Measurements from ENCODE around the gene TMEM255B.

The TMEM255B gene

DNA sequence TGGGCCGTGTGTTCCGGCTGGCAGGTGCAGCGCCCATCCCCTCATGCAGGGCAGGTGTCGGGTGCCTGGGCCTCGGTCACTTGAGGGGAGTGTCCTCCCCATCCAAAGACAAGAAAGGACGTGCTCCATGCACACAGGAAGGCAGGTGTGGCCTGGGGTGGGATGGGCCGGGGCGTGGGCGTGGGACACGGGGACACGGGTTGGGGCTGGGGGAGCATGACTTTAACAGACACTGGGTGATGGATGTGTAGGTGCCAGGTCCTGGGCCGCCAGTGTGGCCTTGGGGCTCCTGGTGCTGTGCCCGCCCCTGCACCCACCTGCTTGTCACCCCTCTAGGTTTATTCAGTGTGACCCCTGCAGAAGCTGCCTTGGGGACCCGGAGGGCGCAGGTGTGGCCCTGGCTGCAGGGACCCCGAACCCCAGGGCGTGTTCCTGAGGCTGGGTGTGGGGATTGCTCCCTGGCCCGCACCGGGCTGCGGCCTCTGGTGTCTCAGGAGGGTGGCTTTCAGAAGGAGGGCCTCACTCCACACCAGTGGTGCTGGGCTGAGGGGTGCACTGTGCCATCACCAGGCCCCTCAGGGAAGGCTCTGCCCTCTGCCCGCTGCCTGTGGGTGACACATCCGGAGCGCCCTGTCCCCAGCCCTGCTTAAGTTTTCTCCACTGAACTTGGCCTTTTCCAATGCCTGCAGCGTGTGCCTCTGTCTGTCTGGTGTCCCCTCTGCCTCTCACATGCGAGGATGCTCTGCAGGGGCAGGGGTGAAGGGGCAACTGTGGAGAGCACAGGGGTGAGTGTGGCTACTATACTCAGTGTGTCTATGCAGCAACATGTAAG is 5.2 kb downstream of the TMEM255B start:
- no peak for TF ChIP-seq MYC (IDR thresholded peaks at IDR 0.05; ENCODE audit: low read depth, low read length)
- TF ChIP-seq POLR2A (IDR thresholded peaks at IDR 0.05; ENCODE audit: extremely low read depth, insufficient read length), result no peak
- TF ChIP-seq, protein P1, sequence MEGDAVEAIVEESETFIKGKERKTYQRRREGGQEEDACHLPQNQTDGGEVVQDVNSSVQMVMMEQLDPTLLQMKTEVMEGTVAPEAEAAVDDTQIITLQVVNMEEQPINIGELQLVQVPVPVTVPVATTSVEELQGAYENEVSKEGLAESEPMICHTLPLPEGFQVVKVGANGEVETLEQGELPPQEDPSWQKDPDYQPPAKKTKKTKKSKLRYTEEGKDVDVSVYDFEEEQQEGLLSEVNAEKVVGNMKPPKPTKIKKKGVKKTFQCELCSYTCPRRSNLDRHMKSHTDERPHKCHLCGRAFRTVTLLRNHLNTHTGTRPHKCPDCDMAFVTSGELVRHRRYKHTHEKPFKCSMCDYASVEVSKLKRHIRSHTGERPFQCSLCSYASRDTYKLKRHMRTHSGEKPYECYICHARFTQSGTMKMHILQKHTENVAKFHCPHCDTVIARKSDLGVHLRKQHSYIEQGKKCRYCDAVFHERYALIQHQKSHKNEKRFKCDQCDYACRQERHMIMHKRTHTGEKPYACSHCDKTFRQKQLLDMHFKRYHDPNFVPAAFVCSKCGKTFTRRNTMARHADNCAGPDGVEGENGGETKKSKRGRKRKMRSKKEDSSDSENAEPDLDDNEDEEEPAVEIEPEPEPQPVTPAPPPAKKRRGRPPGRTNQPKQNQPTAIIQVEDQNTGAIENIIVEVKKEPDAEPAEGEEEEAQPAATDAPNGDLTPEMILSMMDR (IDR thresholded peaks at IDR 0.05; ENCODE audit: low read depth, low read length), result no peak
- TF ChIP-seq, protein P2, sequence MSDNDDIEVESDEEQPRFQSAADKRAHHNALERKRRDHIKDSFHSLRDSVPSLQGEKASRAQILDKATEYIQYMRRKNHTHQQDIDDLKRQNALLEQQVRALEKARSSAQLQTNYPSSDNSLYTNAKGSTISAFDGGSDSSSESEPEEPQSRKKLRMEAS (IDR thresholded peaks at IDR 0.05; ENCODE audit: low read depth, low read length), result no peak
- DNase-seq (ENCODE audit: low read depth), result no peak
- H3K4me3 ChIP-seq (ENCODE audit: low read depth, low read length), result no peak overlapping the region

DNA sequence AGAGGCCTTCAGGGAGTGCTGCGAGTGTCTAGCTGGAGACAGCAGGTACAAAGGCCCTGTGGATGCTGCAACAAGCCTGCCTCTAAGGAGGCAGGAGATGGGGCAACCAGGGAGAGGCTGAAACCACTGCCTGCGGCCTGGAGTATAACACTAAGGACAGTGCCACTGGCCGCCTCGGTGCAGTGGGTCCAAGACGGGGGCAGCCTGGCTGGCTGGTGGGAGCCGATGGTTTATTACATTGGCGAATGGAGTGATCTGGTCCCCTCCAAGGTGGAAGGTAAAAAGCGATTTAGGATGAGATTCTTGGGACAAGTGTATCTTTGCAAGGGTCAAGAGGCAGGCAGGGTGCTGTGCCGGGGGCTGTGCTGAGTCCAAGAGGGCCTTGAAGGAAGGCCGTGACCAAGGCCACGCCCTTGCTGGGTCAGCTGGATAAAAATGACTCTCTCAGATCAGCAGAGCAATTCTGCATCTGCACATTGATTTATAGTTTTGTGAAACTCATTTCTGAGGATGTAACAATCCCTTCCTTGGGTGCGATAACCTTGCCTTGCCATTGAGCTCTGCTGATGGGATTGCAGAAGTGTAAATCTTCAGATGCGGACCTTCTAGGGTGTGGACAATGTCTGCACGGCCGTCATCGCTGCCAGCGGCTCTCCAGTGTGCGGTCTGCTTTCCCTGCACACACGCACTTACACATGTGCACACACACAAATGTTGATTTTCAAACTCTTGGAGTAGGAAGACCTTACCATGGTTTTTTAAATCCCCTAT is 6.0 kb downstream of the TMEM255B start:
- DNase-seq (ENCODE audit: low read depth), result no peak
- TF ChIP-seq POLR2A (IDR thresholded peaks at IDR 0.05; ENCODE audit: extremely low read depth, insufficient read length) (no peak), MYC (IDR thresholded peaks at IDR 0.05; ENCODE audit: low read depth, low read length) (no peak)
- TF ChIP-seq, protein P1 (IDR thresholded peaks at IDR 0.05; ENCODE audit: low read depth, low read length), result no peak
- TF ChIP-seq, protein P2 (IDR thresholded peaks at IDR 0.05; ENCODE audit: low read depth, low read length), result no peak
- H3K4me3 ChIP-seq (ENCODE audit: low read depth, low read length), result no peak overlapping the region

DNA sequence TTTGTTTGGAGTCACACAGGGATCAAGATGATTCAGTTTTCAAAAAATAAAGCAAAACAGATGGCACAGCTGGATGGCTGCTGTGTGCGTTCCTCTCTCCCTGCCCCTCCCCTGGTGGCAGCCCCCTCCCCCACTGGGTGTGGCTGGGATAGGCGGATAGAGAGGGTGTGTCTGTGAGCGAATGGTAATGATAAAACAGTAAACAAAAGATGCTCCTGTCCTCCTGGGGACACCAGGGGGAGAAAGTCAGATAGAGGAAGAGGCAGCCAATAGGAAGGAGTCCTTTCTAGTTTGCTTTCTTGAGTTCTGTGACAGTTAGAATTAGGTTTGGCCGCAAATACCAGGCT is 6.5 kb downstream of the TMEM255B start:
- TF ChIP-seq MYC (IDR thresholded peaks at IDR 0.05; ENCODE audit: low read depth, low read length) (no peak), POLR2A (IDR thresholded peaks at IDR 0.05; ENCODE audit: extremely low read depth, insufficient read length) (no peak)
- TF ChIP-seq, protein P2 (IDR thresholded peaks at IDR 0.05; ENCODE audit: low read depth, low read length), result no peak
- TF ChIP-seq, protein P1 (IDR thresholded peaks at IDR 0.05; ENCODE audit: low read depth, low read length), result no peak
- H3K4me3 ChIP-seq (ENCODE audit: low read depth, low read length), result no peak overlapping the region
- no peak for DNase-seq (ENCODE audit: low read depth)

DNA sequence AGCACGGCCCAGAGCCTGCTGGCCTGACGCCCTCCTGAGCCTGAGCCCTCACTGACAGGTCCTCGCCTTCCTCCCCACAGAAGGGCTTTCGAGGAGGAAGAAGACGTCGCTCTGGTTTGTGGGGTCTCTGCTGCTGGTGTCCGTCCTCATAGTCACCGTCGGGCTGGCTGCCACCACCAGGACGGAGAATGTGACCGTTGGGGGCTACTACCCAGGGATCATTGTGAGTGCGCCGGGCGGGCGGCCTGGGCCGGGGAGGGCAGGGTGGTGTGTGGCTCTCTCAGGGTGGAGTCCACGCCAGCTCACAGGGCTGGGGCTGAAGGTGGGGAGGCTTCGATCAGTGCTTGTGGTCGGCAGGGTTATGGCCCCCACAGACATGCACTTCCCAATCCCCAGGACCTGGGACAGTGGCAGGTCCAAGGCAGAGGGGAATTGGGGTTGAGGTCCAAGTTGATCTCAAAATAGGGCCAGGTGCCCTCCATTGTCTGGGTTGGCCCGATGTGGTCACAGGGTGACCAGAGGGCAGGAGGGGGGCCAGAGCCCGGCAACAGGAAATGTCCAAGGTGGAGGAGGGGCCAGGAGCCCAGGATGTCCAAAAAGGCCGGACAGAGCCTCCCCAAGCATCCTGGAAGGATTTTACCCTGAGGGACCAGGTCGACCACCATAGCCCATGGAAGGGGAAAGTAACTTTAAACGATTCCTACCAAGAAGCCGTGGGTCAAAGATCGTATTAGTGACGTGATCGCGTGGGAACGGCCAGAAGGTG is 7.2 kb downstream of the TMEM255B start:
- no peak overlapping the region for H3K4me3 ChIP-seq (ENCODE audit: low read depth, low read length)
- DNase-seq (ENCODE audit: low read depth), result no peak
- no peak for TF ChIP-seq POLR2A (IDR thresholded peaks at IDR 0.05; ENCODE audit: extremely low read depth, insufficient read length)
- TF ChIP-seq, protein P1 (IDR thresholded peaks at IDR 0.05; ENCODE audit: low read depth, low read length), result no peak
- TF ChIP-seq MYC (IDR thresholded peaks at IDR 0.05; ENCODE audit: low read depth, low read length), result no peak
- TF ChIP-seq, protein P2 (IDR thresholded peaks at IDR 0.05; ENCODE audit: low read depth, low read length), result no peak

DNA sequence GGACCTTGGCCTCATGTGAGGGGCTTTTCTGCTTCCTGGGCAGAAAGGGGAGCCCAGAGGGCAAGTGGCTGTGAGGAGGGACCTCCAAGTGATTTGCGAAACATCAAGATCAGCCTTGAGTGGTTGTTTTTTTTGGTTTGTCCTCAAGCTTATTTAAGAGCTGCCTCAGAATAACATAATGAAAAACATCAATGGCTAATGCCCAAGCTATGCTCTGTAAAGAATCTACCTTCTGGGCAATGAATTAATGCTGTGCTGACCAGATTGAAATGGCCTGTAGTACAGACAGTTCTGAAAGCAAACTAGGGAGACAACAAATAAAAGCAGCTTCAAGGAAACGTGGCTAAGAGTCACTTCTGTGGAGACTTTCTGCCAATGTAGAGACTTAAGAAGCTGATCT is 8.3 kb downstream of the TMEM255B start:
- no peak for TF ChIP-seq POLR2A (IDR thresholded peaks at IDR 0.05; ENCODE audit: extremely low read depth, insufficient read length)
- TF ChIP-seq, protein P1 (IDR thresholded peaks at IDR 0.05; ENCODE audit: low read depth, low read length), result no peak
- TF ChIP-seq MYC (IDR thresholded peaks at IDR 0.05; ENCODE audit: low read depth, low read length), result no peak
- TF ChIP-seq, protein P2 (IDR thresholded peaks at IDR 0.05; ENCODE audit: low read depth, low read length), result no peak
- no peak for DNase-seq (ENCODE audit: low read depth)
- no peak overlapping the region for H3K4me3 ChIP-seq (ENCODE audit: low read depth, low read length)

All from NB4 (cell line).